ENCODE data around the gene ABHD12. TPM values are rescaled to one million over a fixed set of nuclear protein-coding genes. Genes with fewer than 3 reads are reported as not detected.
A peak's percentile ranks its signal among the peaks of the same experiment; 100 is the strongest.
"Not testable (repeated sequence)": the region's sequence is repeated elsewhere in the genome, so short reads cannot be mapped to it uniquely, and the experiment has no call there.

Gene ABHD12
- total and polyA plus RNA-seq, 11 donors: 15.6 to 43.8 (median 26.5) TPM

DNA sequence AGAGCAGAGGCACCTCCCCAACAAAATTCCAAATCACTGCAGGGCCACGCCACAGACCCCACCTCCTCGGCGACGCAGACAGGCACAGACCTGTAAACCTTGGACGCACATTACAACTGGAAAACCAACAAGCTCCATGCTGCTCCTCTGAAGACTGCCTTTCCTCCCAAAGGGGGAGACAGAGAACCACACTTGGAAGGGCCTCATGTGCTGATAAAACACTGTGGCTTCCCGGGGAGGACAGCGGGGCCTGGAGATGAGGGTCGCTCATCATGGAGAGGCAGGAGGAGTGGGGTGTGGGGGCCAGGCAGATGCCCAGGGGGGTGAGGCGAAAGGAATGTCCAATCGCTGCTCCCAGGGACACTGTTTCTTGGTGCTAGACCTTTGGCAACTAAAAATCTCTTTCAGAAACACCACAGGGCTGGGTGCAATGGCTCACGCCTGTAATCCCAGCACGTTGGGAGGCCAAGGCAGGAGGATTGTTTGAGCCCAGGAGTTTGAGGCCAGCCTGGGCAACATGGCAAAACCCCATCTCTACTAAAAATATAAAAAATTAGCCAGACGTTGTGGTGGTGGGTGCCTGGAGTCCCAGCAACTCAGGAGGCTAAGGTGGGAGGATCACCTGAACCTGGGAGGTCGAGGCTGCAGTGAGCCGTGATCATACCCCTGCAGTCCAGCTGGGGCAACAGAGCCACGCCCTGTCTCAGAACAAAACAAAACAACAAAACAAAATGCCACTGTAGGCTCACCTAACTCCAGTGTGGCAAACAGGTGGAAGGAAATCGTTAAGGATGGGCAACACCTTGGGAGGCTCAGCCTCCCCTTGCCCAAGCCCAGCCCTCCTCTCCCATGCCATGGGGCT is 53.8 kb downstream of the ABHD12 start:
- TF ChIP-seq, protein P1, sequence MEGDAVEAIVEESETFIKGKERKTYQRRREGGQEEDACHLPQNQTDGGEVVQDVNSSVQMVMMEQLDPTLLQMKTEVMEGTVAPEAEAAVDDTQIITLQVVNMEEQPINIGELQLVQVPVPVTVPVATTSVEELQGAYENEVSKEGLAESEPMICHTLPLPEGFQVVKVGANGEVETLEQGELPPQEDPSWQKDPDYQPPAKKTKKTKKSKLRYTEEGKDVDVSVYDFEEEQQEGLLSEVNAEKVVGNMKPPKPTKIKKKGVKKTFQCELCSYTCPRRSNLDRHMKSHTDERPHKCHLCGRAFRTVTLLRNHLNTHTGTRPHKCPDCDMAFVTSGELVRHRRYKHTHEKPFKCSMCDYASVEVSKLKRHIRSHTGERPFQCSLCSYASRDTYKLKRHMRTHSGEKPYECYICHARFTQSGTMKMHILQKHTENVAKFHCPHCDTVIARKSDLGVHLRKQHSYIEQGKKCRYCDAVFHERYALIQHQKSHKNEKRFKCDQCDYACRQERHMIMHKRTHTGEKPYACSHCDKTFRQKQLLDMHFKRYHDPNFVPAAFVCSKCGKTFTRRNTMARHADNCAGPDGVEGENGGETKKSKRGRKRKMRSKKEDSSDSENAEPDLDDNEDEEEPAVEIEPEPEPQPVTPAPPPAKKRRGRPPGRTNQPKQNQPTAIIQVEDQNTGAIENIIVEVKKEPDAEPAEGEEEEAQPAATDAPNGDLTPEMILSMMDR (IDR thresholded peaks at IDR 0.05): peak in 10 of 12 donors; percentile 14 to 43 (median 34)
- TF ChIP-seq POLR2A (IDR thresholded peaks at IDR 0.05): no peak
- Histone ChIP-seq H3K4me3 (no peak overlapping the region), H3K27ac (no peak overlapping the region), H3K36me3 (peaks cover 0 to 8% (median 0%) of the 10 kb centered on the region in 9 donors), H3K9me3 (no peaks in the 10 kb centered on the region), H3K4me1 (peaks cover 0 to 11% (median 0%) of the 10 kb centered on the region in 12 donors), H3K27me3 (no peaks in the 10 kb centered on the region)
- 74 to 80% (median 77%) methylated on average over 17 of the region's 17 CpGs for WGBS, 4 donors
- intact Hi-C loops (cut with DNase I): loop anchor here in 1 of 10 donors (5.0 kb wide), 1 partner anchor 61 kb away; no protein-coding TSS in a partner anchor
- ATAC-seq (peak; percentile 71 to 81 (median 74)), DNase-seq (no peak)

DNA sequence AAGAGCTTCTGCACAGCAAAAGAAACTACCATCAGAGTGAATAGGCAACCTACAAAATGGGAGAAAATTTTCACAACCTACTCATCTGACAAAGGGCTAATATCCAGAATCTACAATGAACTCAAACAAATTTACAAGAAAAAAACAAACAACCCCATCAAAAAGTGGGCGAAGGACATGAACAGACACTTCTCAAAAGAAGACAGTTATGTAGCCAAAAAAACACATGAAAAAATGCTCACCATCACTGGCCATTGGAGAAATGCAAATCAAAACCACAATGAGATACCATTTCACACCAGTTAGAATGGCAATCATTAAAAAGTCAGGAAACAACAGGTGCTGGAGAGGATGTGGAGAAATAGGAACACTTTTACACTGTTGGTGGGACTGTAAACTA is 55.7 kb downstream of the ABHD12 start:
- not testable (repeated sequence) for H3K4me3 ChIP-seq, H3K4me1 ChIP-seq, H3K27ac ChIP-seq, H3K36me3 ChIP-seq, H3K9me3 ChIP-seq, ATAC-seq, DNase-seq, H3K27me3 ChIP-seq
- WGBS, 4 donors: 100% methylated on average over 1 of the region's 1 CpG
- intact Hi-C loops (cut with DNase I): loop anchor here in 1 of 10 donors (5.0 kb wide), 1 partner anchor 62 kb away; no protein-coding TSS in a partner anchor

DNA sequence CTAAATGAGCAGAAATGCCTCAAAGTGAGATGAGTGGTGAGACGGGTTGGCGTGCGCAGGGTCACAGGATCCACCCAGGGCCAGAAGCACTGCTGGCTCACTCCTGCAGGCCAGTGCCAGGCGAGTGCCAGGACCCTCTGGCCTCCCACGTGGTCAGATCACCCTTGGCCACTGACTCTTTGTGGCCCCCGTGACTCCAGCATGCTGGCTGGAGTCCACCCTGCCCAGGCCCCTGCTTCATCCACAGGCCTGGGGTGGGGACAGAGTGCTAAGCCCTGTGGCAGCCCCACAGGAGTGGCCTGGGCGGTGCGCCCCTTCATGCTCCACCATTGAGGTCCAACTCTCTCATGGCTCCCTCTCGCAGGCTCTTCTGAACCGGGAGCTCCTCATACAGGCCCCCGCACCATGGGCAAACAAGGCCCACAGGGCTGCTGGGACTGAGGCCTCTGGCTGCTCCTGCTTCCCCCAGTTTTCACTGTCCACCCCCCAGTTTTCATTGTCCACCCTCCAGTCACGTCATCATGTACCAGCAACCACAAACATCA is 61.6 kb downstream of the ABHD12 start:
- TF ChIP-seq, protein P1 (IDR thresholded peaks at IDR 0.05): no peak
- TF ChIP-seq POLR2A (IDR thresholded peaks at IDR 0.05): no peak
- Histone ChIP-seq H3K27ac (no peak overlapping the region), H3K4me3 (no peak overlapping the region), H3K9me3 (no peaks in the 10 kb centered on the region), H3K4me1 (peaks cover 0 to 19% (median 2%) of the 10 kb centered on the region in 12 donors), H3K36me3 (no peaks in the 10 kb centered on the region), H3K27me3 (no peaks in the 10 kb centered on the region)
- ATAC-seq (peak in 1 of 4 donors; percentile 27), DNase-seq (no peak)
- WGBS, 4 donors: 94 to 98% (median 96%) methylated on average over 12 of the region's 12 CpGs
- intact Hi-C loops (cut with DNase I): loop anchor here in 1 of 10 donors (5.0 kb wide), 1 partner anchor 38 kb away; no protein-coding TSS in a partner anchor

DNA sequence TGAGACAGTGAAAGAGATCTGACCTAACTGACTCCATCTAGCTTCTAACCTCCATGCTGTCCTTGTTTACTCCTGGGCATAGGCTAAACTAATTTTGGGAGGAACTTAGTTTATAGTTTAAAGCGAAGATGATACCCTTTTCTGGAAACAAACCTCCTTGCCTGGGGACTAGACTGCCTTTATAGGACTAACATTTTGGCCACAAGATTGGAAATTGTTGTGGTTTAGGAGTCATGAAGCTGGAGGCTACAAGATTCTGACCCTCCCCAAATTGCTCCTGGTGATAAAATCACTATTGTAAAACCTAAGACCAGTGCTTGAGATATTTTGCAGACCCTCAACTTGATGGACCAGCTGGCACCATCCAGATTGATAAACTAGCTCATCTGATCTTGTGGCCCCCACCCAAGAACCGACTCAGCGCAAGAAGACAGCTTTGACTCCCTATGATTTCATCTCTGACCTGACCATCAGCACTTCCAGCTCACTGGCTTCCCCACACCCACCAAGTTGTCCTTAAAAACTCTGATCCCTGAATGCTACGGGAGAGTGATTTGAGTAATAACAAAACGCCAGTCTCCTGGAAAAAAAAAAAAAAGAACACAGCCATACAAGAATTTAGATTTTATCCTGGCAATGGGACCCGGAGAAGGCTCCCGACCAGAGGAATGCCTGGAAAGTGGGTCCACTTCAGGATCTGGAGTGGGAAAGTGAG is 63.0 kb downstream of the ABHD12 start:
- 69 to 91% (median 84%) methylated on average over 7 of the region's 7 CpGs for WGBS, 4 donors
- Histone ChIP-seq H3K27ac (no peak overlapping the region), H3K36me3 (peaks cover 0 to 7% (median 5%) of the 10 kb centered on the region in 9 donors), H3K9me3 (no peaks in the 10 kb centered on the region), H3K4me1 (peaks cover 0 to 21% (median 2%) of the 10 kb centered on the region in 12 donors), H3K4me3 (no peak overlapping the region), H3K27me3 (no peaks in the 10 kb centered on the region)
- DNase-seq (no peak), ATAC-seq (no peak)
- TF ChIP-seq, protein P1 (IDR thresholded peaks at IDR 0.05): no peak
- no peak for TF ChIP-seq POLR2A (IDR thresholded peaks at IDR 0.05)
- intact Hi-C loops (cut with DNase I): loop anchor here in 1 of 10 donors (5.0 kb wide), 1 partner anchor 40 kb away; no protein-coding TSS in a partner anchor

All from heart left ventricle (tissue), 16 donors.